ENCODE measurements around the gene SMYD3. TPM values are rescaled to one million over a fixed set of nuclear protein-coding genes. Genes with fewer than 3 reads are reported as not detected.

SMYD3 gene
- total RNA-seq, 2 donors from 2014 or later = 8.8 to 19.0 TPM

DNA sequence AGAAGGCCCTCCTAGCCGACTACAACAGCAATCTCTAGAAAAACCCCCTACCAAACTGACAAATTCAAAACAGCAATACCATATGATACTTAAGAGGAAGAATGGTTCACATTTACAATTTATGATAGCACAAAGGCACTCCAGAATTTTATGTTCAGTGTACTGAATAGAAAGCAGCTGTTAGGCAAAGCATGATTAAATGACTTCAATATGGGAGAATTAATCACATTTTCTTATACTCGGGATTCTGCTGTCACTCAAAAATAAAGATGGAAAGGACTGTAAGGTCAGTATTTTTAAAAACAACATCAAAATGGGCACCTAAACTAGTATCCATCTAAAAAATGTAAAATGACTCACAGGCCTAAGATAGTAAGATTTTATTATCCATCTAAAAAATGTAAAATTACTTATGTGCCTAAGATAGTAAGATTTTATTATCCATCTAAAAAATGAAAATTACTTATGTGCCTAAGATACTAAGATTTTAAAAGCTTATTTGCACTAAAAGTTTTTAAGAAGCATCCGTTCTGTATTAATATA is 198.5 kb downstream of the SMYD3 start:
- TF ChIP-seq, protein P1, sequence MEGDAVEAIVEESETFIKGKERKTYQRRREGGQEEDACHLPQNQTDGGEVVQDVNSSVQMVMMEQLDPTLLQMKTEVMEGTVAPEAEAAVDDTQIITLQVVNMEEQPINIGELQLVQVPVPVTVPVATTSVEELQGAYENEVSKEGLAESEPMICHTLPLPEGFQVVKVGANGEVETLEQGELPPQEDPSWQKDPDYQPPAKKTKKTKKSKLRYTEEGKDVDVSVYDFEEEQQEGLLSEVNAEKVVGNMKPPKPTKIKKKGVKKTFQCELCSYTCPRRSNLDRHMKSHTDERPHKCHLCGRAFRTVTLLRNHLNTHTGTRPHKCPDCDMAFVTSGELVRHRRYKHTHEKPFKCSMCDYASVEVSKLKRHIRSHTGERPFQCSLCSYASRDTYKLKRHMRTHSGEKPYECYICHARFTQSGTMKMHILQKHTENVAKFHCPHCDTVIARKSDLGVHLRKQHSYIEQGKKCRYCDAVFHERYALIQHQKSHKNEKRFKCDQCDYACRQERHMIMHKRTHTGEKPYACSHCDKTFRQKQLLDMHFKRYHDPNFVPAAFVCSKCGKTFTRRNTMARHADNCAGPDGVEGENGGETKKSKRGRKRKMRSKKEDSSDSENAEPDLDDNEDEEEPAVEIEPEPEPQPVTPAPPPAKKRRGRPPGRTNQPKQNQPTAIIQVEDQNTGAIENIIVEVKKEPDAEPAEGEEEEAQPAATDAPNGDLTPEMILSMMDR (IDR thresholded peaks at IDR 0.05) = no peak
- Histone ChIP-seq H3K36me3 (no peaks in the 10 kb centered on the region), H3K27ac (no peak overlapping the region), H3K27me3 (replicated peaks; ENCODE audit: insufficient read depth) (no peaks in the 10 kb centered on the region), H3K4me3 (no peak overlapping the region), H3K9me3 (no peaks in the 10 kb centered on the region), H3K4me1 (ENCODE audit: control insufficient read depth in 1 of 2, low read depth in 2 of 2) (peaks cover 0 to 6% of the 10 kb centered on the region in 2 donors)
- no peak for ATAC-seq (ENCODE audit: insufficient number of reproducible peaks, low FRiP score, low read depth)
- DNase-seq (ENCODE audit: low spot score) = no peak

DNA sequence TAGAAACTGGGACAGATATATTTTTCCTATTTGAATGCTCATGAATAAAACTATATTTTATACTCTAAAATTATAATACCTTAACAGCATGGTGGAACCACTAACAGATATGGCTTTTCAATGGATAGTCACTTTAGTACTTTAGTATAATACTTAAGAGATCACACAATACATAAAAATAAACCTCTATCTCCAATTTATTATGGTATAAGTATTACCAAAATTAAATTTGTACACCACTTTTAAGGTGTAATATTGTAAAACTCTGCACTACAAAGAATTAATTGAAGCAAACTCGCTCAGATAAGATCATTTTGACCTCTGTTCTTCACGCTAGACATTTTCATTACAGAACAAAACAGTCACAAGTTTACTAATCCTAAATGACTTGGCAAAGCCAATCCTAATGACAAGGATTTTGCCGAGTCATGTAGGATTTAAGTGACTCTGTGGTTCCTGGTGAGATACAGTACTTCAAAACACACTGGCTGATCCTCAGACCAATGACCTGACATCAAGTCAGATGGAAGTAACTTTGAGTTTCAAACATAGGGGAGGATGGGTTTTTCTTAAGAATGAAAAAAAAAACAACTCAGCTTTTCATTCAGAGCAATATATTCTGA is 200.6 kb downstream of the SMYD3 start:
- Histone ChIP-seq H3K4me3 (no peak overlapping the region), H3K27me3 (replicated peaks; ENCODE audit: insufficient read depth) (no peaks in the 10 kb centered on the region), H3K9me3 (no peaks in the 10 kb centered on the region), H3K27ac (no peak overlapping the region), H3K4me1 (ENCODE audit: control insufficient read depth in 1 of 2, low read depth in 2 of 2) (peaks cover 0 to 6% of the 10 kb centered on the region in 2 donors), H3K36me3 (no peaks in the 10 kb centered on the region)
- ATAC-seq (ENCODE audit: insufficient number of reproducible peaks, low FRiP score, low read depth) (no peak), DNase-seq (ENCODE audit: low spot score) (no peak)
- TF ChIP-seq, protein P1 (IDR thresholded peaks at IDR 0.05) = no peak

DNA sequence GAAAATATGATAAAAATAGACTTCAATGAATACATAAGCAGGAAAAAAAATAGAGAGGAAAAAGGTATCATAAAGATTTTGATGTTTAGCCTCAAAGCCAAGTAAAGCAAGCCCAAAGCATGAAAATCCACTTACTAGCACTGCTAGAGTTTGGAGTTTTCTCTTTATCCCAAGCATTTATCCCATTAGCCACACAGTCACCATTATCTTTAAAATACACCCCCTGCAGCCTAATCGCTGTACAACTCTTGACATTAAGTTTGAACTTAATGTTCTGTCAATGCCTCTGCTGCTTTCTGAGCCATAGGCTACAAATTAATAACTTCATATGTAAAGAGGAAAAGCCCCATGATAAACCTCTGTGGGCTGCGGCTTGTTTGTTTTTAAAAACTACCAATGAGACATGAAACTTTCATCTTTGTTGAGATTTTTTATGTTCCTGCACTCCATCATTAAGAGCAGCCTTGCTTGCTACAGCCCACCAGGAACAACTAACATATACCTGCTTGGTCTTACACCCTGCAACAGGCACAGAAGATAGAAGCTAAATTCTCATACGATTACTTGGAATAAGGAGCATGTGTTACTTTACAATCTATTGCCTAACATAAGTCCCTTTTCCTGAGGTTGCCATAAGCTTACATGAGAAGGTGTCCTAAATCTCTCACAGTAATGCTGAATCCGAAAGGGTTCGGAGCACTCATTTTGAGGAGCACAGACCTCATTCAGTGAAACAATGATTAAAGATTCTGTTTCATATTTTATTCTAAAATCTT is 202.4 kb downstream of the SMYD3 start:
- Histone ChIP-seq H3K9me3 (no peaks in the 10 kb centered on the region), H3K27me3 (replicated peaks; ENCODE audit: insufficient read depth) (no peaks in the 10 kb centered on the region), H3K27ac (no peak overlapping the region), H3K4me1 (ENCODE audit: control insufficient read depth in 1 of 2, low read depth in 2 of 2) (peaks cover 0 to 5% of the 10 kb centered on the region in 2 donors), H3K4me3 (no peak overlapping the region), H3K36me3 (no peaks in the 10 kb centered on the region)
- DNase-seq (ENCODE audit: low spot score) (no peak), ATAC-seq (ENCODE audit: insufficient number of reproducible peaks, low FRiP score, low read depth) (no peak)
- TF ChIP-seq, protein P1 (IDR thresholded peaks at IDR 0.05) = no peak

DNA sequence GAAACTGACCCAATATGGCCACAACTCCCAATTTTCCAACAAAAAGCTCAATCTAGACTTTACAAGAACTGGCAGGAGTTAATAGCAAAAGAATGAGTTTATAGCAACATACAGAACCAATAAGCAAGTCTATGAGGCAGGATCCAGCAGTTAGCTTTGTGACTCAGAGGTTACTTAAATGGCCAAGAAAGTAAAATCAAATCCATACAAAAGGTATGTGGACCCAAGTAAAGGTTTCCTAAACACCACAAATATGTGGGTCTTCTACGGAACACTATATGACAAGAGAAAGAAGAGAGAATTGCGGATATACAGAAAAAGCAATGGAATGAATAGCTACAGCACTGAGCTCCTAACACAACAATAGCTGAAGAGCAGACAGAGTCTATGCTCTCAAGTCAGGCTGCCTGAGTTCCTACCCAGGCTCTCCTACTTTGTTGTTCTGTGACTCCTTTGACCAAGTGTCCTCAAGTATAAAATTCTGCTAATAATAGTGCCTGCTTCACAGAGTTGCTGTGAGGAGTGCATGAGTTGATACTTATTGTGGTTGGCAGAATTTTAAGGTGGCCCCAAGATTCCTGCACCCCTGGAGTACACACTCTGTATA is 204.3 kb downstream of the SMYD3 start:
- Histone ChIP-seq H3K27ac (no peak overlapping the region), H3K4me3 (no peak overlapping the region), H3K4me1 (ENCODE audit: control insufficient read depth in 1 of 2, low read depth in 2 of 2) (no peaks in the 10 kb centered on the region), H3K27me3 (replicated peaks; ENCODE audit: insufficient read depth) (no peaks in the 10 kb centered on the region), H3K9me3 (no peaks in the 10 kb centered on the region), H3K36me3 (no peaks in the 10 kb centered on the region)
- TF ChIP-seq, protein P1 (IDR thresholded peaks at IDR 0.05) = no peak
- ATAC-seq (ENCODE audit: insufficient number of reproducible peaks, low FRiP score, low read depth) (no peak), DNase-seq (ENCODE audit: low spot score) (no peak)

DNA sequence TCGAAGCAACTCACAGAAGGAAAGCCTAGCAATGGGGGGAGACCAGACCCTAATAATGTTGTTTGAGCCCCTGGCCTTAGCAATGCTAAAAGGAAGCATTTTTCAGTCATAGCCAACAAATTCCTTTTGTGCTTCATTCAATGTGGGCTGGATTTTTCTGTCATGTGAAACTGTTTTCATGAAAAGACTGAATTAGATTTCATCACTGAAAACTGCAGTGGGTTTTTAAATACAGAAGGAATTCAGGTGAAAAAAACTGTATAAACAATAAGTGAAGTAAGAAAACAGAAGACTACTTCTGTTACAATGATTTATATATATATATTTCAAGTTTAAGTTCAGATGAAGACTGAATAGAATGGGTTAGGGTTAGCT is 204.8 kb downstream of the SMYD3 start:
- DNase-seq (ENCODE audit: low spot score) (no peak), ATAC-seq (ENCODE audit: insufficient number of reproducible peaks, low FRiP score, low read depth) (no peak)
- H3K27me3 ChIP-seq (replicated peaks; ENCODE audit: insufficient read depth) = no peaks in the 10 kb centered on the region
- H3K4me3 ChIP-seq = no peak overlapping the region
- TF ChIP-seq, protein P1 (IDR thresholded peaks at IDR 0.05) = no peak
- H3K27ac ChIP-seq = no peak overlapping the region
- H3K4me1 ChIP-seq (ENCODE audit: control insufficient read depth in 1 of 2, low read depth in 2 of 2) = no peaks in the 10 kb centered on the region
- no peaks in the 10 kb centered on the region for H3K36me3 ChIP-seq
- H3K9me3 ChIP-seq = no peaks in the 10 kb centered on the region
